ENCODE data around the gene ZBTB46.

DNA sequence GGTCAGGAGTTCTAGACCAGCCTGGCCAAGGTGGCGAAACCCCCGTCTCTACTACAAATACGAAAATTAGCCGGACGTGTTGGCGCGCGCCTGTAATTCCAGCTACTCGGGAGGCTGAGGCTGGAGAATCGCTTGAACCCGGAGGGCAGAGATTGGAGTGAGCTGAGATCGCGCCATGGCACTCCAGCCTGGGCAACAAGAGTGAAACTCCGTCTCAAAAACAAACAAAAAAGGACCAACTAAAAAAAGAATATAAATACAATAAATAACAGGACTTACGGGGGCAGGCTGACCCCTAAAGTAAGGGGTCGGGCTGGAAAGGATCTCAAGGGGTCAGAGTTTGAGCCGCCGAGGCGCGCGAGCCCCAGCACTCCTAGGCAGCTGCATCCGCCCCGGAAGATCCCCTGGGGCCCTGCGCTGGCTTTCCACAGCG lies 33.5 kb upstream of the ZBTB46 start:
- TF ChIP-seq CTCF (IDR thresholded peaks at IDR 0.05; ENCODE audit: low read depth, low read length, missing input control) (no peak), JUND (IDR thresholded peaks at IDR 0.05) (no peak)
